HCT116 (cell line): Measurements from ENCODE around the gene COL18A1. TPM values are rescaled to one million over a fixed set of nuclear protein-coding genes. Genes with fewer than 3 reads are reported as not detected.

Source experiments
- ATAC-seq: fragments of 200-7000 bp; cut with Tn5 transposase; 2 replicates; pipeline ENCODE4 v1.9.1; 2020; ENCODE audit warnings: mild to moderate bottlenecking, moderate library complexity
- BruUV-seq: library from RNA; stranded (reverse); fragments of 400-500 nt; replicated peaks from 2 replicates; lab custom pipeline; 2021; lab: Mats Ljungman, UMichigan
- CTCF ChIA-PET: fragments of 300-600 bp; sonication (Branson Sonifier 250); formaldehyde crosslinking; loops from one replicate; lab custom pipeline; 2021; ENCODE audit warnings: antibody characterized with exemption; lab: Charles Lee
- POLR2A ChIA-PET: fragments of 300-600, 350-600 bp; sonication (Branson Sonifier 250); formaldehyde crosslinking; loops from one replicate; lab custom pipeline; 2021; ENCODE audit warnings: antibody characterized with exemption; lab: Charles Lee
- RAD21 ChIA-PET, 2 experiments: fragments of 300-600 bp; sonication (Branson Sonifier 250); formaldehyde crosslinking; loops; one replicate each; lab custom pipeline; 2023; ENCODE audit warnings: low total read pairs in 2 of 2; ENCODE audit not compliant: uncharacterized antibody in 2 of 2, unreplicated experiment in 2 of 2, low non-redundant PET in 1 of 2; lab: Charles Lee
- DNase-seq: peaks from one replicate; pipeline ENCODE4 v3.0.0-alpha.2; 2010; ENCODE audit warnings: low read depth, low spot score
- H2AFZ ChIP-seq: fragments of 200-600 bp; shearing (Covaris generic), sonication (generic); 2 replicates; pipeline ENCODE4 v1.6.1; 2017; ENCODE audit warnings: low read depth, mixed run types, mixed read lengths, antibody characterized with exemption, low read length; ENCODE audit not compliant: poor library complexity, severe bottlenecking
- H3K27ac ChIP-seq: 2 replicates; pipeline ENCODE4 v1.5.1; 2012; ENCODE audit warnings: low read depth, low read length
- H3K27me3 ChIP-seq: fragments of 200-600 bp; sonication (generic); 2 replicates; pipeline ENCODE4 v1.6.1; 2016; ENCODE audit warnings: mixed run types, low read length, mixed read lengths; ENCODE audit not compliant: insufficient read depth
- H3K36me3 ChIP-seq, 2 experiments: fragments of 200-500 bp in 1 of 2; fragments of 200-600 bp in 1 of 2; sonication (Bioruptor generic) in 1 of 2; sonication (generic) in 1 of 2; 2 replicates each; pipeline versions ENCODE4 v1.5.1 to v1.6.1; 2014 to 2016; ENCODE audit warnings: low read length in 2 of 2, inconsistent platforms in 1 of 2, mixed read lengths in 1 of 2, mixed run types in 1 of 2; ENCODE audit not compliant: insufficient read depth in 2 of 2, control insufficient read depth in 1 of 2
- H3K4me1 ChIP-seq, 2 experiments: fragments of 200-600 bp in 1 of 2; sonication (generic) in 1 of 2; 2 replicates each; pipeline versions ENCODE4 v1.5.1 to v1.6.1; 2012 to 2017; ENCODE audit warnings: low read length in 2 of 2, inconsistent platforms in 1 of 2, mild to moderate bottlenecking in 1 of 2, mixed read lengths in 1 of 2, mixed run types in 1 of 2, moderate library complexity in 1 of 2; ENCODE audit not compliant: insufficient read depth in 2 of 2, control insufficient read depth in 1 of 2
- H3K4me2 ChIP-seq: fragments of 200-600 bp; sonication (generic); 2 replicates; pipeline ENCODE4 v1.6.1; 2017; ENCODE audit warnings: mixed run types, low read length, mixed read lengths
- H3K4me3 ChIP-seq, 2 experiments: fragments of 200-600 bp in 1 of 2; sonication (generic) in 1 of 2; replicated peaks in 1 of 2; 2 replicates each; pipeline ENCODE4 v1.5.1; 2011 to 2016; ENCODE audit warnings: low read length in 2 of 2, control low read depth in 1 of 2, low read depth in 1 of 2, mild to moderate bottlenecking in 1 of 2, mixed read lengths in 1 of 2, mixed run types in 1 of 2
- H3K79me2 ChIP-seq: fragments of 200-600 bp; sonication (generic); 2 replicates; pipeline ENCODE4 v1.6.1; 2017; ENCODE audit warnings: mild to moderate bottlenecking, mixed run types, low read length, moderate library complexity, mixed read lengths; ENCODE audit not compliant: insufficient read depth
- H3K9ac ChIP-seq: fragments of 200-600 bp; sonication (generic); 2 replicates; pipeline ENCODE4 v1.6.1; 2016; ENCODE audit warnings: low read length, mixed read lengths
- H3K9me2 ChIP-seq: fragments of 200-600 bp; sonication (generic), shearing (Covaris generic); 2 replicates; pipeline ENCODE4 v1.6.1; 2017; ENCODE audit warnings: mixed run types, mild to moderate bottlenecking, moderate library complexity; ENCODE audit not compliant: insufficient read depth
- H3K9me3 ChIP-seq, 2 experiments: fragments of 200-500 bp in 1 of 2; fragments of 200-600 bp in 1 of 2; sonication (Bioruptor generic) in 1 of 2; sonication (generic) in 1 of 2; 2 replicates each; pipeline ENCODE4 v1.6.1; 2014 to 2017; ENCODE audit warnings: low read length in 2 of 2, mixed read lengths in 2 of 2, inconsistent platforms in 1 of 2, low read depth in 1 of 2, mild to moderate bottlenecking in 1 of 2, mixed run types in 1 of 2, moderate library complexity in 1 of 2; ENCODE audit not compliant: control insufficient read depth in 1 of 2, insufficient read depth in 1 of 2
- H4K20me1 ChIP-seq: fragments of 200-600 bp; sonication (generic), shearing (Covaris generic); 2 replicates; pipeline ENCODE4 v1.6.1; 2017; ENCODE audit warnings: mixed run types, mild to moderate bottlenecking, moderate library complexity; ENCODE audit not compliant: insufficient read depth
- ATF3 ChIP-seq: IDR thresholded peaks from 2 replicates; pipeline ENCODE4 v1.6.1; 2012
- CBX3 ChIP-seq: IDR thresholded peaks from 2 replicates; pipeline ENCODE4 v1.6.1; 2012; ENCODE audit warnings: low read depth
- CEBPB ChIP-seq: IDR thresholded peaks from 2 replicates; pipeline ENCODE4 v1.6.1; 2012; ENCODE audit warnings: low read depth
- EGR1 ChIP-seq: IDR thresholded peaks from 2 replicates; pipeline ENCODE4 v1.6.1; 2012; ENCODE audit warnings: low read depth
- EZH2phosphoT487 ChIP-seq: fragments of 200-600 bp; IDR thresholded peaks from 2 replicates; pipeline ENCODE4 v1.6.1; 2018; ENCODE audit warnings: antibody characterized with exemption, borderline replicate concordance
- POLR2A ChIP-seq: IDR thresholded peaks from 2 replicates; pipeline ENCODE4 v1.7.0; 2011; ENCODE audit warnings: borderline replicate concordance; ENCODE audit not compliant: insufficient read depth, insufficient read length; ENCODE audit errors: extremely low read depth
- POLR2AphosphoS5 ChIP-seq: IDR thresholded peaks from 2 replicates; pipeline ENCODE4 v1.6.1; 2011; ENCODE audit warnings: mild to moderate bottlenecking, low read depth, low read length, moderate library complexity
- SIN3A ChIP-seq: IDR thresholded peaks from 2 replicates; pipeline ENCODE4 v1.6.1; 2012; ENCODE audit warnings: low read depth
- SP1 ChIP-seq: IDR thresholded peaks from 2 replicates; pipeline ENCODE4 v1.6.1; 2012; ENCODE audit warnings: low read depth
- SRF ChIP-seq: IDR thresholded peaks from 2 replicates; pipeline ENCODE4 v1.6.1; 2012; ENCODE audit warnings: low read depth
- YY1 ChIP-seq: IDR thresholded peaks from 2 replicates; pipeline ENCODE4 v1.6.1; 2011; ENCODE audit warnings: low read length, low read depth, moderate library complexity, mild to moderate bottlenecking; ENCODE audit not compliant: insufficient replicate concordance; ENCODE audit errors: extremely low read depth
- ZFX ChIP-seq: fragments of 450-650 bp; IDR thresholded peaks from 2 replicates; pipeline ENCODE4 v1.6.1; 2017
- intact Hi-C: fragments of 100-400 bp; cut with micrococcal nuclease; formaldehyde crosslinking; loops from 2 replicates; pipeline ENCODE4 v1.10.0; 2022
- total RNA-seq: library from RNA; stranded (reverse); gene quantifications from one replicate; pipeline ENCODE4 v1.2.1, GENCODE V29; 2021; ENCODE audit not compliant: unreplicated experiment
- TF ChIP-seq, protein P1 (sequence below): IDR thresholded peaks from 2 replicates; pipeline ENCODE4 v1.6.1; 2012; ENCODE audit warnings: low read depth
- TF ChIP-seq, protein P2 (sequence below), 3 experiments: fragments of 200-600 bp in 1 of 3; sonication (generic) in 1 of 3; IDR thresholded peaks in 2 of 3; conservative IDR thresholded peaks in 1 of 3; 2 replicates each; pipeline ENCODE4 v1.5.1; 2012 to 2017; ENCODE audit warnings: low read depth in 2 of 3, low read length in 2 of 3, antibody characterized with exemption in 1 of 3, borderline replicate concordance in 1 of 3, control low read depth in 1 of 3, mild to moderate bottlenecking in 1 of 3, mixed read lengths in 1 of 3, mixed run types in 1 of 3, moderate library complexity in 1 of 3; ENCODE audit not compliant: insufficient read depth in 1 of 3

COL18A1 gene
- total RNA-seq, 1 experiment from 2014 or later, result 59.5 TPM

- POLR2A ChIA-PET, result no interaction called here
Measured at GRCh38 chr21:45444385-45444784, 39.4 kb downstream of the COL18A1 start.

More at GRCh38 chr21:45444385-45444784, 39.4 kb downstream of the COL18A1 start:
- H3K36me3 ChIP-seq, result peaks cover 0 to 4% of the 10 kb centered on the region in 2 experiments; a peak in 1 of 4 replicates
- no peak for TF ChIP-seq SRF
- TF ChIP-seq ATF3, result no peak
- TF ChIP-seq, protein P1, sequence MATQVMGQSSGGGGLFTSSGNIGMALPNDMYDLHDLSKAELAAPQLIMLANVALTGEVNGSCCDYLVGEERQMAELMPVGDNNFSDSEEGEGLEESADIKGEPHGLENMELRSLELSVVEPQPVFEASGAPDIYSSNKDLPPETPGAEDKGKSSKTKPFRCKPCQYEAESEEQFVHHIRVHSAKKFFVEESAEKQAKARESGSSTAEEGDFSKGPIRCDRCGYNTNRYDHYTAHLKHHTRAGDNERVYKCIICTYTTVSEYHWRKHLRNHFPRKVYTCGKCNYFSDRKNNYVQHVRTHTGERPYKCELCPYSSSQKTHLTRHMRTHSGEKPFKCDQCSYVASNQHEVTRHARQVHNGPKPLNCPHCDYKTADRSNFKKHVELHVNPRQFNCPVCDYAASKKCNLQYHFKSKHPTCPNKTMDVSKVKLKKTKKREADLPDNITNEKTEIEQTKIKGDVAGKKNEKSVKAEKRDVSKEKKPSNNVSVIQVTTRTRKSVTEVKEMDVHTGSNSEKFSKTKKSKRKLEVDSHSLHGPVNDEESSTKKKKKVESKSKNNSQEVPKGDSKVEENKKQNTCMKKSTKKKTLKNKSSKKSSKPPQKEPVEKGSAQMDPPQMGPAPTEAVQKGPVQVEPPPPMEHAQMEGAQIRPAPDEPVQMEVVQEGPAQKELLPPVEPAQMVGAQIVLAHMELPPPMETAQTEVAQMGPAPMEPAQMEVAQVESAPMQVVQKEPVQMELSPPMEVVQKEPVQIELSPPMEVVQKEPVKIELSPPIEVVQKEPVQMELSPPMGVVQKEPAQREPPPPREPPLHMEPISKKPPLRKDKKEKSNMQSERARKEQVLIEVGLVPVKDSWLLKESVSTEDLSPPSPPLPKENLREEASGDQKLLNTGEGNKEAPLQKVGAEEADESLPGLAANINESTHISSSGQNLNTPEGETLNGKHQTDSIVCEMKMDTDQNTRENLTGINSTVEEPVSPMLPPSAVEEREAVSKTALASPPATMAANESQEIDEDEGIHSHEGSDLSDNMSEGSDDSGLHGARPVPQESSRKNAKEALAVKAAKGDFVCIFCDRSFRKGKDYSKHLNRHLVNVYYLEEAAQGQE, result no peak
- no peak for TF ChIP-seq YY1
- no peak for TF ChIP-seq CBX3
- no peak for TF ChIP-seq EGR1
- no peak for TF ChIP-seq CEBPB
- no peak for TF ChIP-seq POLR2AphosphoS5
- TF ChIP-seq ZFX, result no peak
- TF ChIP-seq, protein P2, sequence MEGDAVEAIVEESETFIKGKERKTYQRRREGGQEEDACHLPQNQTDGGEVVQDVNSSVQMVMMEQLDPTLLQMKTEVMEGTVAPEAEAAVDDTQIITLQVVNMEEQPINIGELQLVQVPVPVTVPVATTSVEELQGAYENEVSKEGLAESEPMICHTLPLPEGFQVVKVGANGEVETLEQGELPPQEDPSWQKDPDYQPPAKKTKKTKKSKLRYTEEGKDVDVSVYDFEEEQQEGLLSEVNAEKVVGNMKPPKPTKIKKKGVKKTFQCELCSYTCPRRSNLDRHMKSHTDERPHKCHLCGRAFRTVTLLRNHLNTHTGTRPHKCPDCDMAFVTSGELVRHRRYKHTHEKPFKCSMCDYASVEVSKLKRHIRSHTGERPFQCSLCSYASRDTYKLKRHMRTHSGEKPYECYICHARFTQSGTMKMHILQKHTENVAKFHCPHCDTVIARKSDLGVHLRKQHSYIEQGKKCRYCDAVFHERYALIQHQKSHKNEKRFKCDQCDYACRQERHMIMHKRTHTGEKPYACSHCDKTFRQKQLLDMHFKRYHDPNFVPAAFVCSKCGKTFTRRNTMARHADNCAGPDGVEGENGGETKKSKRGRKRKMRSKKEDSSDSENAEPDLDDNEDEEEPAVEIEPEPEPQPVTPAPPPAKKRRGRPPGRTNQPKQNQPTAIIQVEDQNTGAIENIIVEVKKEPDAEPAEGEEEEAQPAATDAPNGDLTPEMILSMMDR (IDR thresholded peaks at IDR 0.05 in 2 of 3, conservative IDR thresholded peaks at IDR 0.05 in 1 of 3; ENCODE audit: borderline replicate concordance in 1 of 3, insufficient read depth in 1 of 3, low read depth in 2 of 3, low read length in 2 of 3), result no peak
- TF ChIP-seq SIN3A, result no peak
- no peak for TF ChIP-seq EZH2phosphoT487
- TF ChIP-seq SP1, result no peak
- no peak for TF ChIP-seq POLR2A
- ATAC-seq (no peak), DNase-seq (no peak)
- CTCF ChIA-PET, result no interaction called here
- BruUV-seq, result no TSS peak
- H3K27me3 ChIP-seq, result no peaks in the 10 kb centered on the region
- H3K9me2 ChIP-seq, result no peaks in the 10 kb centered on the region
- H3K4me2 ChIP-seq, result no peak overlapping the region
- peaks cover 3 to 13% of the 10 kb centered on the region in 2 experiments; a peak in 3 of 4 replicates for H3K9me3 ChIP-seq
- RAD21 ChIA-PET, result no interaction called here
- no peak overlapping the region for H3K27ac ChIP-seq
- no peak overlapping the region for H3K4me3 ChIP-seq
- intact Hi-C loops, result no loop called here
- no peak overlapping the region for H3K9ac ChIP-seq
- peaks cover 27% of the 10 kb centered on the region; the same call in 1 of the 2 replicates for H3K79me2 ChIP-seq
- no peaks in the 10 kb centered on the region for H4K20me1 ChIP-seq
- H2AFZ ChIP-seq, result no peak overlapping the region
- peaks cover 0 to 10% of the 10 kb centered on the region in 2 experiments; a peak in 1 of 4 replicates for H3K4me1 ChIP-seq
